Lung (tissue), 12 donors: ENCODE results near the gene NUDT13. TPM values are rescaled to one million over a fixed set of nuclear protein-coding genes. Genes with fewer than 3 reads are reported as not detected.

Source experiments
- ATAC-seq: fragments of 200-7000 bp; cut with Tn5 transposase; one replicate; pipeline ENCODE4 v1.9.1; 2020; ENCODE audit warnings: moderate number of reproducible peaks; ENCODE audit not compliant: insufficient read depth, low FRiP score
- DNase-seq, 3 donors: peaks; one replicate each; pipeline ENCODE4 v3.0.0-alpha.2; 2013 to 2017
- H3K27ac ChIP-seq, 2 donors: one replicate each; pipeline ENCODE4 v1.5.1; 2013; ENCODE audit warnings: mild to moderate bottlenecking in 2 of 2, moderate library complexity in 2 of 2, control low read depth in 1 of 2, inconsistent platforms in 1 of 2, low read depth in 1 of 2, low read length in 1 of 2
- H3K27me3 ChIP-seq, 3 donors: one replicate each; pipeline ENCODE4 v1.5.1; 2013; ENCODE audit warnings: low read length in 2 of 3; ENCODE audit not compliant: control insufficient read depth in 3 of 3, insufficient read depth in 3 of 3
- H3K36me3 ChIP-seq, 4 donors: one replicate each; pipeline ENCODE4 v1.5.1; 2013; ENCODE audit warnings: low read length in 4 of 4, mild to moderate bottlenecking in 1 of 4, moderate library complexity in 1 of 4; ENCODE audit not compliant: control insufficient read depth in 4 of 4, insufficient read depth in 4 of 4
- H3K4me1 ChIP-seq, 5 donors: one replicate each; pipeline ENCODE4 v1.5.1; 2013; ENCODE audit warnings: low read length in 5 of 5, mild to moderate bottlenecking in 2 of 5, moderate library complexity in 1 of 5; ENCODE audit not compliant: control insufficient read depth in 5 of 5, insufficient read depth in 5 of 5
- H3K4me3 ChIP-seq: one replicate; pipeline ENCODE4 v1.5.1; 2013; ENCODE audit warnings: mild to moderate bottlenecking, control low read depth, moderate library complexity
- H3K9ac ChIP-seq, 2 donors: one replicate each; pipeline ENCODE4 v1.5.1; 2013; ENCODE audit warnings: low read length in 2 of 2, control low read depth in 1 of 2; ENCODE audit not compliant: insufficient read depth in 1 of 2
- H3K9me3 ChIP-seq, 4 donors: one replicate each; pipeline ENCODE4 v1.5.1; 2013; ENCODE audit warnings: low read length in 3 of 4, mild to moderate bottlenecking in 1 of 4, moderate library complexity in 1 of 4; ENCODE audit not compliant: control insufficient read depth in 4 of 4, insufficient read depth in 3 of 4
- CTCF ChIP-seq: IDR thresholded peaks from 2 replicates; pipeline ENCODE4 v1.5.1; 2012; ENCODE audit warnings: mild to moderate bottlenecking; ENCODE audit errors: control extremely low read depth, extremely low read depth
- WGBS, 2 donors: extraction: QIAGEN DNeasy Blood & Tissue Kit; methylation state at CpG; one replicate each; pipeline ENCODE4 v1.1.7; 2013; 5-methylcytosine and 5-hydroxymethylcytosine counted together
- polyA plus RNA-seq, 2 donors: library from polyadenylated mRNA; stranded (reverse); fragments of 200-250 nt; gene quantifications; one replicate each; pipeline ENCODE4 v1.2.1, GENCODE V29; 2013
- total RNA-seq, 2 donors: library from RNA; depleted of rRNA in 1 of 2; stranded (reverse); fragments of >200 nt in 1 of 2; gene quantifications; one replicate each; pipeline ENCODE4 v1.2.1, GENCODE V29; 2014 to 2021
- donor health status: control.
- donor health status: control.
- donor health status: Bipolar disorder and iron deficiency.
- donor health status: healthy.
- donor health status: DM: yes; HTN: yes; CAD: no.

NUDT13 gene
- total and polyA plus RNA-seq, 4 donors: 1.4 to 4.2 (median 3.1) TPM

GRCh38 chr10:73163096-73163495 is 52.8 kb downstream of the NUDT13 start:
- Histone ChIP-seq H3K36me3 (peaks cover 3 to 32% (median 12%) of the 10 kb centered on the region in 4 donors), H3K9me3 (no peaks in the 10 kb centered on the region)
- ATAC-seq: no peak

GRCh38 chr10:73166972-73167371 is 56.7 kb downstream of the NUDT13 start:
- no peak for ATAC-seq
- no peak for DNase-seq
- WGBS, 2 donors: 79 to 87% methylated on average over 2 of the region's 2 CpGs
- peak overlapping the region; percentile 97 to 98 for H3K9ac ChIP-seq
- no peak for TF ChIP-seq CTCF
- peaks cover 2 to 19% (median 7%) of the 10 kb centered on the region in 4 donors for H3K36me3 ChIP-seq
- no peaks in the 10 kb centered on the region for H3K9me3 ChIP-seq
- no peaks in the 10 kb centered on the region for H3K27me3 ChIP-seq
- peaks cover 0 to 13% (median 6%) of the 10 kb centered on the region in 5 donors for H3K4me1 ChIP-seq
- H3K27ac ChIP-seq: no peak overlapping the region
- no peak overlapping the region for H3K4me3 ChIP-seq

More at GRCh38 chr10:73163096-73163495, 52.8 kb downstream of the NUDT13 start:
- no peak overlapping the region for H3K27ac ChIP-seq
- H3K4me1 ChIP-seq: peaks cover 0 to 10% (median 4%) of the 10 kb centered on the region in 5 donors
- TF ChIP-seq CTCF: no peak
- H3K9ac ChIP-seq: no peak overlapping the region
- WGBS, 2 donors: 98 to 100% methylated on average over 2 of the region's 2 CpGs
- H3K4me3 ChIP-seq: no peak overlapping the region
- no peaks in the 10 kb centered on the region for H3K27me3 ChIP-seq
- no peak for DNase-seq

GRCh38 chr10:73167458-73167782 is 57.2 kb downstream of the NUDT13 start:
- no peak for ATAC-seq
- no peak for TF ChIP-seq CTCF

More at GRCh38 chr10:73167458-73167782, 57.2 kb downstream of the NUDT13 start:
- no peaks in the 10 kb centered on the region for H3K9me3 ChIP-seq
- WGBS, 2 donors: 7 to 12% methylated on average over 5 of the region's 5 CpGs
- peak overlapping the region; percentile 90 for H3K4me3 ChIP-seq
- peaks cover 0 to 13% (median 6%) of the 10 kb centered on the region in 5 donors for H3K4me1 ChIP-seq
- H3K27ac ChIP-seq: peak overlapping the region; percentile 93 to 99
- no peaks in the 10 kb centered on the region for H3K27me3 ChIP-seq
- no peak for DNase-seq
- H3K9ac ChIP-seq: peak overlapping the region; percentile 97 to 98
- peaks cover 2 to 17% (median 5%) of the 10 kb centered on the region in 4 donors for H3K36me3 ChIP-seq
